Thyroid gland (tissue), 4 donors: Measurements from ENCODE around the gene OR4D2. TPM values are rescaled to one million over a fixed set of nuclear protein-coding genes. Genes with fewer than 3 reads are reported as not detected.

Experiments
- DNase-seq, 2 donors: peaks; one replicate each; pipeline ENCODE4 v3.0.0-alpha.2; 2019
- H3K27ac ChIP-seq, 3 donors: fragments of 200-600 bp; sonication (generic); 1 replicate in 2 of 3; 2 replicates in 1 of 3; pipeline ENCODE4 v1.5.1; 2016 to 2019; ENCODE audit warnings: mild to moderate bottlenecking in 1 of 3, moderate library complexity in 1 of 3
- H3K27me3 ChIP-seq: fragments of 200-600 bp; sonication (generic); one replicate; pipeline ENCODE4 v1.5.1; 2019
- H3K36me3 ChIP-seq, 2 donors: fragments of 200-600 bp; sonication (generic); one replicate each; pipeline ENCODE4 v1.5.1; 2016 to 2019
- H3K4me1 ChIP-seq, 2 donors: fragments of 200-600 bp; sonication (generic); one replicate each; pipeline ENCODE4 v1.5.1; 2017 to 2019
- H3K4me3 ChIP-seq, 3 donors: fragments of 200-600 bp; sonication (generic); replicated peaks in 1 of 3; 1 replicate in 2 of 3; 2 replicates in 1 of 3; pipeline ENCODE4 v1.5.1; 2016; ENCODE audit warnings: mild to moderate bottlenecking in 1 of 3
- H3K9me3 ChIP-seq: fragments of 200-600 bp; sonication (generic); one replicate; pipeline ENCODE4 v1.5.1; 2017
- POLR2A ChIP-seq, 2 donors: fragments of 450-650 bp; IDR thresholded peaks; one replicate each; pipeline ENCODE4 v1.6.1; 2017; ENCODE audit warnings: antibody characterized with exemption in 2 of 2, mild to moderate bottlenecking in 2 of 2, moderate library complexity in 1 of 2
- WGBS, 2 donors: methylation state at CpG; one replicate each; pipeline ENCODE4 v1.1.5; 2017; 5-methylcytosine and 5-hydroxymethylcytosine counted together
- intact Hi-C: fragments of 100-400 bp; cut with DNase I; formaldehyde crosslinking; loops from one replicate; pipeline ENCODE4 v1.15.1; 2023
- total RNA-seq, 4 donors: library from RNA; depleted of rRNA; stranded (reverse); fragments of >200 nt; gene quantifications; one replicate each; pipeline ENCODE4 v1.2.3, GENCODE V29; 2016
- TF ChIP-seq, protein P1 (sequence below), 6 experiments: fragments of 200-600 bp in 3 of 6; fragments of 450-650 bp in 3 of 6; sonication (generic) in 3 of 6; IDR thresholded peaks; one replicate each; pipeline ENCODE4 v1.5.1; 2016 to 2019; ENCODE audit warnings: antibody characterized with exemption in 6 of 6, mild to moderate bottlenecking in 2 of 6, inconsistent platforms in 1 of 6, moderate library complexity in 1 of 6

Gene OR4D2
- total RNA-seq, 4 donors from 2014 or later = not detected

DNA sequence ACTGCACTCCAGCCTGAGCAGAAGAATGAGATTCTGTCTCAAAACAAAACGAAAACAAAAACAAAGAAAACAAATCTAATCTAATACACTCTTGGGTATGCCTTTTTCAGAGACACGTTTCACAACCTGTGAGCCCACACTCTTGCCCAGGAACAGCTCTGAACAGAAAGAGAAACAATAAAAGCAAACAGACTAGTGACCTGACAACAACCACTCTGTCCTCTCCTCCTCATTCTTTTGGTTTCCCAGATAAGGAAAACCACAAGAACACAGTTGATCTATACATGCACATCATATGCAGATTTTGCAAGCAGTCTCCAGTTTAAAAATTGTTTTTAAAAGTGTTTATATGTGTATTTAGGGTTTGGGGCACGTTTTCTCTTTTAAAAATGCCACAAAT lies 51.0 kb downstream of the OR4D2 start:
- WGBS, 2 donors = 82 to 93% methylated on average over 3 of the region's 3 CpGs
- TF ChIP-seq, protein P1, sequence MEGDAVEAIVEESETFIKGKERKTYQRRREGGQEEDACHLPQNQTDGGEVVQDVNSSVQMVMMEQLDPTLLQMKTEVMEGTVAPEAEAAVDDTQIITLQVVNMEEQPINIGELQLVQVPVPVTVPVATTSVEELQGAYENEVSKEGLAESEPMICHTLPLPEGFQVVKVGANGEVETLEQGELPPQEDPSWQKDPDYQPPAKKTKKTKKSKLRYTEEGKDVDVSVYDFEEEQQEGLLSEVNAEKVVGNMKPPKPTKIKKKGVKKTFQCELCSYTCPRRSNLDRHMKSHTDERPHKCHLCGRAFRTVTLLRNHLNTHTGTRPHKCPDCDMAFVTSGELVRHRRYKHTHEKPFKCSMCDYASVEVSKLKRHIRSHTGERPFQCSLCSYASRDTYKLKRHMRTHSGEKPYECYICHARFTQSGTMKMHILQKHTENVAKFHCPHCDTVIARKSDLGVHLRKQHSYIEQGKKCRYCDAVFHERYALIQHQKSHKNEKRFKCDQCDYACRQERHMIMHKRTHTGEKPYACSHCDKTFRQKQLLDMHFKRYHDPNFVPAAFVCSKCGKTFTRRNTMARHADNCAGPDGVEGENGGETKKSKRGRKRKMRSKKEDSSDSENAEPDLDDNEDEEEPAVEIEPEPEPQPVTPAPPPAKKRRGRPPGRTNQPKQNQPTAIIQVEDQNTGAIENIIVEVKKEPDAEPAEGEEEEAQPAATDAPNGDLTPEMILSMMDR (IDR thresholded peaks at IDR 0.05) = no peak
- no peak for TF ChIP-seq POLR2A (IDR thresholded peaks at IDR 0.05)

DNA sequence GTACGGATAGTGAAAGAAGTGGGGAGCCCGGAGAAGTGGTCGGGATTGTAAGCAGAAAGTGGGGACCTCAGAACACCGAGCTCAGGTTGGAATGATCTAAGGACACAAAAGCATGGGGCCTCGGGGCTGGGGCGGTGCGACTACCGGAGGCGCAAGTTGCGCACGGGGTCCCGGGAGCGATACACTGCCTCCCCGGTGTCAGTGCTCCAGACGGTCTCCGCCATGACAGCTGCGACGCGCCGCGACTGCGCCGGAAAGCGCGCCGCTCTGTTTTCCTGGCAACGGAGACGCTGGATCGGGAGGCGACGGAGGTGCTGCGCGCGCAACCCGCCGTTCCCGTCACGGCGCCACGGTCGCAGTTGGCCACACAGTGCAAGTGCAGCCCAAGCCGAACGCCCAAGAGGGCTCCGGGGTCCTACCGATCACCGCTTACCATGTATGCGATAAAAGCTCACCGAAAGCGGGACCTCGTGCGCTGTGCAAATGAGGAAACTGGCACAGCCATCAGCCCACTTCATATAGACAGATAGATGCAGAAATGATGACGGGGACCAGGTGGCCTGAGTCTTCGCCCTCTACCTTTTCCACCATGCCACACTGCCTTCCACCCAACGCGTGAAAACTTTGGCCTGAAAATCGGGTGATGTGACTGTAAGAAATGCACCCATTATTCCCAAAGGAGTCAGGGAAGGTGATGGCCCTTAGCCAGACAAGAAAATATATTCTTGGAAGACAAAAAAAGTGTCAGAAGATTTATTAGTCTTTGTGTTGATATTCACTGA lies 52.4 kb downstream of the OR4D2 start, which contains the start of gene MKS1:
TSS of gene MKS1 (minus strand) at position 249 of the 782 bp plus-strand sequence. CDS start at position 224, 25 bp downstream.
- H3K4me1 ChIP-seq = peaks cover 0 to 7% of the 10 kb centered on the region in 2 donors
- WGBS, 2 donors = 8% methylated on average over 25 of the region's 56 CpGs
- peak; percentile 96 for DNase-seq

More for the DNA sequence above, 51.0 kb downstream of the OR4D2 start:
- intact Hi-C loops = no loop called here
- no peak overlapping the region for H3K27ac ChIP-seq
- peaks cover 9 to 11% of the 10 kb centered on the region in 2 donors for H3K36me3 ChIP-seq
- no peak for DNase-seq
- no peaks in the 10 kb centered on the region for H3K9me3 ChIP-seq
- H3K27me3 ChIP-seq = no peaks in the 10 kb centered on the region
- peaks cover 0 to 7% of the 10 kb centered on the region in 2 donors for H3K4me1 ChIP-seq
- H3K4me3 ChIP-seq = no peak overlapping the region

DNA sequence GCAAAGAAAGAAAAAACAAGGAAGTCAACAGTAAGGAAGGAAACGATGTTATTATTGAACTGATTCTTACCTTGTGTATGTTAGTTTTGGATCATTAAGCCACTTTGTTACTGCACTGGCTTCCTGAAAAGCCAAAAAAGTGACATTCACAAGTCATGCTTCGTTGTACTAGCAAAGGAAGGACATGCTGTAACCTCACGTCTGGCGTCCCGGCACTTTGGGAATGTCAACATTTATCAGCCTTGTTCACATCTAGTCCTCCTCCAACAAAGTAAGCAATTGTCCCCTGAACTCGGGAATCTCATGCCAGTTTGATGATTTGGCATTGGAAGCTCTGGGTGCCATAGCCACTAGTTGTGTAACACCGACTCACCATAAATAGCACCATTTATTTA lies 53.0 kb downstream of the OR4D2 start:
- H3K4me3 ChIP-seq = peak overlapping the region in 2 of 3 donors; percentile 1 to 60
- H3K9me3 ChIP-seq = no peaks in the 10 kb centered on the region
- no peaks in the 10 kb centered on the region for H3K27me3 ChIP-seq
- DNase-seq = peak; percentile 10 to 17
- TF ChIP-seq, protein P1 (IDR thresholded peaks at IDR 0.05) = no peak
- TF ChIP-seq POLR2A (IDR thresholded peaks at IDR 0.05) = no peak
- 54 to 69% methylated on average over 7 of the region's 7 CpGs for WGBS, 2 donors
- peaks cover 0 to 7% of the 10 kb centered on the region in 2 donors for H3K4me1 ChIP-seq
- peak overlapping the region in 2 of 3 donors; percentile 65 to 67 for H3K27ac ChIP-seq
- intact Hi-C loops = no loop called here
- peaks cover 0 to 11% of the 10 kb centered on the region in 2 donors for H3K36me3 ChIP-seq

More for the DNA sequence above, 52.4 kb downstream of the OR4D2 start, which contains the start of gene MKS1:
- peak within 1 kb of the TSS; percentile 1 to 60 (median 55) for H3K4me3 ChIP-seq
- no peaks in the 10 kb centered on the region for H3K9me3 ChIP-seq
- peak within 1 kb of the TSS; percentile 23 to 67 (median 65) for H3K27ac ChIP-seq
- no peaks in the 10 kb centered on the region for H3K27me3 ChIP-seq
- intact Hi-C loops = no loop called here
- peaks cover 2 to 11% of the 10 kb centered on the region in 2 donors for H3K36me3 ChIP-seq
- TF ChIP-seq POLR2A (IDR thresholded peaks at IDR 0.05) = peak; percentile 33 to 82
- TF ChIP-seq, protein P1 (IDR thresholded peaks at IDR 0.05) = peak; percentile 24 to 89 (median 77)

Other genes starting within 250 kb of the OR4D2 start
- gene CUEDC1, start 211.6 kb upstream of the OR4D2 start, total RNA-seq = 10 to 100 TPM; 25.6 to 32.3 (median 29.9) TPM
- gene VEZF1, start 178.7 kb upstream of the OR4D2 start, total RNA-seq = 100 to 1,000 TPM in 1 of 4 donors, 10 to 100 TPM in 3; 88.5 to 147 (median 91.4) TPM
- 100 to 1,000 TPM; 181 to 266 (median 214) TPM for gene SRSF1, start 159.7 kb upstream of the OR4D2 start, total RNA-seq
- gene DYNLL2, start 83.6 kb upstream of the OR4D2 start, total RNA-seq = 10 to 100 TPM; 35.6 to 51.0 (median 41.2) TPM
- not detected for gene OR4D1, start 18.6 kb upstream of the OR4D2 start, total RNA-seq
- gene EPX, start 25.7 kb downstream of the OR4D2 start, total RNA-seq = not detected
- 10 to 100 TPM; 11.6 to 24.1 (median 15.2) TPM for gene MKS1, start 52.3 kb downstream of the OR4D2 start, total RNA-seq
- under 1 TPM in 1 of 4 donors, not detected in 3; 0.27 TPM for gene LPO, start 71.6 kb downstream of the OR4D2 start, total RNA-seq
- gene MPO, start 114.0 kb downstream of the OR4D2 start, total RNA-seq = under 1 TPM in 2 of 4 donors, not detected in 2; 0.24 to 0.45 TPM
- gene TSPOAP1, start 161.8 kb downstream of the OR4D2 start, total RNA-seq = 10 to 100 TPM; 19.5 to 35.4 (median 22.1) TPM
- 10 to 100 TPM; 38.2 to 56.3 (median 44.2) TPM for gene SUPT4H1, start 185.2 kb downstream of the OR4D2 start, total RNA-seq